ENCODE data around the gene WNT16.
"Not testable (repeated sequence)": the region's sequence is repeated elsewhere in the genome, so short reads cannot be mapped to it uniquely, and the experiment has no call there.

The WNT16 gene

GRCh38 chr7:121306565-121306964 lies 22.2 kb upstream of the WNT16 start:
- no peak for DNase-seq (ENCODE audit: low read depth)

GRCh38 chr7:121307021-121307574 lies 21.7 kb upstream of the WNT16 start:
- DNase-seq (ENCODE audit: low read depth), result no peak

- no peak for DNase-seq (ENCODE audit: low read depth)
These were observed 15.5 kb upstream of the WNT16 start for GRCh38 chr7:121313220-121313792.

GRCh38 chr7:121313793-121314676 lies 14.8 kb upstream of the WNT16 start:
- no peak for DNase-seq (ENCODE audit: low read depth)

GRCh38 chr7:121315170-121315569 lies 13.6 kb upstream of the WNT16 start:
- DNase-seq (ENCODE audit: low read depth), result not testable (repeated sequence)

- no peak for DNase-seq (ENCODE audit: low read depth)
These were observed 6.3 kb upstream of the WNT16 start for GRCh38 chr7:121322460-121322859.

GRCh38 chr7:121323515-121324302 lies 5.1 kb upstream of the WNT16 start:
- DNase-seq (ENCODE audit: low read depth), result no peak

- DNase-seq (ENCODE audit: low read depth), result no peak
These were observed 1.1 kb upstream of the WNT16 start for GRCh38 chr7:121327671-121328070.

- DNase-seq (ENCODE audit: low read depth), result no peak
These were observed 622 bp downstream of the WNT16 start for GRCh38 chr7:121329191-121330052.

GRCh38 chr7:121330053-121330833 lies 1.4 kb downstream of the WNT16 start:
- no peak for DNase-seq (ENCODE audit: low read depth)

GRCh38 chr7:121331048-121331447 lies 2.2 kb downstream of the WNT16 start:
- no peak for DNase-seq (ENCODE audit: low read depth)

- no peak for DNase-seq (ENCODE audit: low read depth)
These were observed 2.8 kb downstream of the WNT16 start for GRCh38 chr7:121331574-121331973.

GRCh38 chr7:121334376-121334775 lies 5.6 kb downstream of the WNT16 start:
- no peak for DNase-seq (ENCODE audit: low read depth)

- DNase-seq (ENCODE audit: low read depth), result no peak
These were observed 6.3 kb downstream of the WNT16 start for GRCh38 chr7:121334875-121335648.

GRCh38 chr7:121336579-121336978 lies 7.8 kb downstream of the WNT16 start:
- DNase-seq (ENCODE audit: low read depth), result no peak

- no peak for DNase-seq (ENCODE audit: low read depth)
These were observed 8.6 kb downstream of the WNT16 start for GRCh38 chr7:121337398-121337797.

- DNase-seq (ENCODE audit: low read depth), result no peak
These were observed 10.3 kb downstream of the WNT16 start for GRCh38 chr7:121339082-121339481.

- no peak for DNase-seq (ENCODE audit: low read depth)
These were observed 13.1 kb downstream of the WNT16 start for GRCh38 chr7:121341933-121342332.

- DNase-seq (ENCODE audit: low read depth), result no peak
These were observed 13.8 kb downstream of the WNT16 start for GRCh38 chr7:121342631-121343030.

- DNase-seq (ENCODE audit: low read depth), result no peak
These were observed 14.5 kb downstream of the WNT16 start for GRCh38 chr7:121343302-121343701.
